H9 (cell line): ENCODE results near the gene ANKRD49. TPM values are rescaled to one million over a fixed set of nuclear protein-coding genes. Genes with fewer than 3 reads are reported as not detected.

Experiments
- DNase-seq: peaks from one replicate; pipeline ENCODE4 v3.0.0-alpha.2; 2017
- H2AFZ ChIP-seq: one replicate; pipeline ENCODE4 v1.6.1; 2013; ENCODE audit warnings: mild to moderate bottlenecking, low read length, control low read depth, moderate library complexity
- H2AK5ac ChIP-seq: 2 replicates; pipeline ENCODE4 v1.6.1; 2013; ENCODE audit warnings: low read length, control low read depth, mixed read lengths; ENCODE audit not compliant: insufficient read length
- H2BK120ac ChIP-seq: one replicate; pipeline ENCODE4 v1.6.1; 2013; ENCODE audit warnings: low read depth, mild to moderate bottlenecking, low read length, control low read depth, inconsistent platforms; ENCODE audit not compliant: poor library complexity, severe bottlenecking
- H2BK12ac ChIP-seq: 2 replicates; pipeline ENCODE4 v1.6.1; 2013; ENCODE audit warnings: low read length, control low read depth, mixed read lengths, low read depth; ENCODE audit not compliant: insufficient read length
- H2BK15ac ChIP-seq: 2 replicates; pipeline ENCODE4 v1.6.1; 2013; ENCODE audit warnings: low read depth, low read length, control low read depth
- H2BK20ac ChIP-seq: one replicate; pipeline ENCODE4 v1.6.1; 2013; ENCODE audit warnings: low read depth, mild to moderate bottlenecking, low read length, control low read depth, inconsistent platforms; ENCODE audit not compliant: poor library complexity, severe bottlenecking
- H2BK5ac ChIP-seq: 2 replicates; pipeline ENCODE4 v1.6.1; 2013; ENCODE audit warnings: low read length, control low read depth, mixed read lengths; ENCODE audit not compliant: insufficient read length
- H3K14ac ChIP-seq: 2 replicates; pipeline ENCODE4 v1.6.1; 2013; ENCODE audit warnings: low read length, control low read depth; ENCODE audit not compliant: insufficient read depth
- H3K18ac ChIP-seq: 2 replicates; pipeline ENCODE4 v1.6.1; 2013; ENCODE audit warnings: low read depth, mild to moderate bottlenecking, mixed read lengths, low read length, control low read depth; ENCODE audit not compliant: insufficient read length
- H3K23ac ChIP-seq: 2 replicates; pipeline ENCODE4 v1.6.1; 2013; ENCODE audit warnings: low read length, control low read depth, mixed read lengths, low read depth; ENCODE audit not compliant: insufficient read length
- H3K23me2 ChIP-seq: 2 replicates; pipeline ENCODE4 v1.6.1; 2013; ENCODE audit warnings: low read depth, mild to moderate bottlenecking, mixed read lengths, low read length, control low read depth; ENCODE audit not compliant: insufficient read length, poor library complexity, severe bottlenecking
- H3K27ac ChIP-seq: 2 replicates; pipeline ENCODE4 v1.5.1; 2013; ENCODE audit warnings: low read length, control low read depth, mixed read lengths, low read depth; ENCODE audit not compliant: insufficient read length
- H3K27me3 ChIP-seq: 2 replicates; pipeline ENCODE4 v1.6.1; 2013; ENCODE audit warnings: low read length, control low read depth, inconsistent platforms; ENCODE audit not compliant: insufficient read depth
- H3K4ac ChIP-seq: 2 replicates; pipeline ENCODE4 v1.6.1; 2013; ENCODE audit warnings: low read depth, mild to moderate bottlenecking, control low read depth, inconsistent platforms, low read length, moderate library complexity
- H3K4me1 ChIP-seq: 2 replicates; pipeline ENCODE4 v1.6.1; 2013; ENCODE audit warnings: low read length, control low read depth, inconsistent platforms; ENCODE audit not compliant: insufficient read depth
- H3K4me2 ChIP-seq: 2 replicates; pipeline ENCODE4 v1.6.1; 2013; ENCODE audit warnings: low read length, control low read depth, mixed read lengths; ENCODE audit not compliant: insufficient read length, insufficient read depth
- H3K56ac ChIP-seq: 2 replicates; pipeline ENCODE4 v1.6.1; 2013; ENCODE audit warnings: low read depth, mild to moderate bottlenecking, mixed read lengths, low read length, control low read depth; ENCODE audit not compliant: insufficient read length
- H3K79me1 ChIP-seq: 2 replicates; pipeline ENCODE4 v1.6.1; 2013; ENCODE audit warnings: low read depth, mild to moderate bottlenecking, moderate library complexity, low read length, control low read depth, inconsistent platforms; ENCODE audit not compliant: insufficient read depth, poor library complexity, severe bottlenecking
- H3K79me2 ChIP-seq: 2 replicates; pipeline ENCODE4 v1.6.1; 2013; ENCODE audit warnings: low read length, control low read depth, inconsistent platforms; ENCODE audit not compliant: insufficient read depth
- H3K9ac ChIP-seq: 2 replicates; pipeline ENCODE4 v1.6.1; 2013; ENCODE audit warnings: low read length, control low read depth, mixed read lengths; ENCODE audit not compliant: insufficient read length; ENCODE audit errors: extremely low read depth
- H3K9me3 ChIP-seq: one replicate; pipeline ENCODE4 v1.6.1; 2013; ENCODE audit warnings: low read depth, low read length, inconsistent platforms; ENCODE audit not compliant: control insufficient read depth
- H3T11ph ChIP-seq: one replicate; pipeline ENCODE4 v1.6.1; 2013; ENCODE audit warnings: mild to moderate bottlenecking, low read length, control low read depth, inconsistent platforms
- H4K20me1 ChIP-seq: one replicate; pipeline ENCODE4 v1.6.1; 2013; ENCODE audit not compliant: control insufficient read depth, insufficient read length, insufficient read depth
- H4K5ac ChIP-seq: 2 replicates; pipeline ENCODE4 v1.6.1; 2013; ENCODE audit warnings: low read depth, mild to moderate bottlenecking, mixed read lengths, low read length, control low read depth; ENCODE audit not compliant: insufficient read length
- H4K8ac ChIP-seq: replicated peaks from 2 replicates; pipeline ENCODE4 v1.6.1; 2013; ENCODE audit warnings: low read length, control low read depth, mixed read lengths, low read depth; ENCODE audit not compliant: insufficient read length
- H4K91ac ChIP-seq: 2 replicates; pipeline ENCODE4 v1.6.1; 2013; ENCODE audit warnings: low read depth, mild to moderate bottlenecking, moderate library complexity, mixed read lengths, low read length, control low read depth; ENCODE audit not compliant: insufficient read length
- H3K27ac Mint-ChIP-seq, 3 experiments: 2 replicates in 2 of 3; 3 replicates in 1 of 3; pipeline ENCODE4 v1.8.0; 2020 to 2021; ENCODE audit warnings: mixed read lengths in 3 of 3, mild to moderate bottlenecking in 1 of 3, moderate library complexity in 1 of 3
- H3K27me3 Mint-ChIP-seq: 2 replicates; pipeline ENCODE4 v1.8.0; 2021; ENCODE audit warnings: low read depth, mild to moderate bottlenecking, moderate library complexity, mixed read lengths
- H3K36me3 Mint-ChIP-seq, 3 experiments: 2 replicates in 2 of 3; 3 replicates in 1 of 3; pipeline ENCODE4 v1.8.0; 2020 to 2021; ENCODE audit warnings: low read depth in 3 of 3, mixed read lengths in 3 of 3; ENCODE audit not compliant: insufficient read depth in 1 of 3
- H3K4me1 Mint-ChIP-seq, 2 experiments: 2 replicates each; pipeline ENCODE4 v1.8.0; 2020; ENCODE audit warnings: mixed read lengths in 2 of 2
- H3K4me3 Mint-ChIP-seq, 2 experiments: 2 replicates in 1 of 2; 3 replicates in 1 of 2; pipeline ENCODE4 v1.8.0; 2020 to 2021; ENCODE audit warnings: mild to moderate bottlenecking in 2 of 2, mixed read lengths in 2 of 2, moderate library complexity in 1 of 2
- H3K9me3 Mint-ChIP-seq, 2 experiments: 2 replicates in 1 of 2; 3 replicates in 1 of 2; pipeline ENCODE4 v1.8.0; 2020; ENCODE audit warnings: mild to moderate bottlenecking in 2 of 2, mixed read lengths in 2 of 2, moderate library complexity in 1 of 2
- CTCF ChIP-seq: fragments of 200-600 bp; sonication (generic); conservative IDR thresholded peaks from 3 replicates; pipeline ENCODE4 v1.8.0; 2021; ENCODE audit warnings: antibody characterized with exemption, mild to moderate bottlenecking
- WGBS: extraction: QIAGEN DNeasy Blood & Tissue Kit; methylation state at CpG from one replicate; pipeline ENCODE4 v1.1.7; 2013; ENCODE audit warnings: missing lambda C conversion rate, low lambda C conversion rate, mixed read lengths; ENCODE audit not compliant: insufficient read length; ENCODE audit errors: extremely low coverage; 5-methylcytosine and 5-hydroxymethylcytosine counted together
- total RNA-seq: library from RNA; stranded (reverse); gene quantifications from 2 replicates; pipeline ENCODE4 v1.2.1, GENCODE V29; 2021

Gene ANKRD49
- total RNA-seq, 1 experiment from 2014 or later, result 13.8 TPM

DNA sequence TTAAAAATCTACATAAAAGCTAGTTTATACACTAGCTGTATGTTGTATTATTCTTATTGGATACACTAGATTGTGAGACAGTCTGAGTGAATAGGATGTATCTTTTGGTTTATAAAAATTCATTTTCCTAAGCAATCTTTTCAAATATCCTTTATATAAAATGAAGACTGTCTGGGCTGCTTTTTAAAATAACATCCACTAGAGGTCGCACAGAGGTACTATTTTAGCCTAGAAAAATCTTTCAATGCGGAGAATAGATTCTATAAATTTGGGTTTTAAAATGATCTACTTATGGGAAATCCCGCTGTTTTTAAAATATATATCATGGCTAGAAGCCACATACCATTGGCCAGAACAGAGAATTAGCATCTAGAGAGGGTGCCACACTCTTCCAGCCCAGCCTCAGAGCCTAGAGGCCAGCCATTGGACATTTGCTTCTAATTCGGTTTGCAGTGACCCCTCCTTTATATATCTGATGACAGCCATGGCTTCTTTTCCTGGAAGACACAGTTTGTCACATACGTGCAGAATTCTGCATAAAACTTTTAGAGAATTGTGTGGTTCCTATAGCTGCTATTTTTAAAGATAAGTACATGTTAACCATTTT is 25.8 kb downstream of the ANKRD49 start:
- Histone ChIP-seq H3K23me2 (no peaks in the 10 kb centered on the region), H2BK20ac (no peak overlapping the region), H3K4ac (no peak overlapping the region), H2BK12ac (no peak overlapping the region), H3K9me3 (no peaks in the 10 kb centered on the region), H3T11ph (no peak overlapping the region), H3K4me2 (no peak overlapping the region), H2BK15ac (no peak overlapping the region), H2AFZ (no peak overlapping the region), H2AK5ac (no peak overlapping the region), H3K79me1 (no peaks in the 10 kb centered on the region), H3K18ac (no peak overlapping the region), H3K4me1 (no peaks in the 10 kb centered on the region), H4K20me1 (no peaks in the 10 kb centered on the region), H2BK5ac (no peak overlapping the region), H4K5ac (no peak overlapping the region), H3K27me3 (no peaks in the 10 kb centered on the region), H3K23ac (no peak overlapping the region), H4K91ac (no peak overlapping the region), H3K9ac (no peak overlapping the region), H3K56ac (no peak overlapping the region), H3K79me2 (no peaks in the 10 kb centered on the region), H3K27ac (no peak overlapping the region), H2BK120ac (no peak overlapping the region), H4K8ac (no peak overlapping the region), H3K14ac (no peak overlapping the region)
- Mint-ChIP-seq H3K27ac (no peak overlapping the region), H3K4me3 (no peak overlapping the region), H3K36me3 (no peaks in the 10 kb centered on the region), H3K27me3 (peaks cover 19% of the 10 kb centered on the region), H3K9me3 (no peaks in the 10 kb centered on the region), H3K4me1 (no peaks in the 10 kb centered on the region)
- DNase-seq, result no peak
- TF ChIP-seq CTCF, result peak; percentile 80
- WGBS, result no CpG with 5 or more reads among the region's 5 CpGs
